ENCODE measurements around the gene AHRR.
"Not testable (repeated sequence)": the region's sequence is repeated elsewhere in the genome, so short reads cannot be mapped to it uniquely, and the experiment has no call there.

Gene AHRR

GRCh38 chr5:410911-411517 lies 89.5 kb downstream of the AHRR start:
- no peak for DNase-seq (ENCODE audit: extremely low spot score)
- ChIA-PET POLR2A (no interaction called here), CTCF (interaction anchor here (0.9 to 2.4 kb wide), 4 partner anchors 10 to 94 kb away, joined by 3 to 9 read pairs (median 4); no protein-coding TSS in a partner anchor)
- TF ChIP-seq CTCF (IDR thresholded peaks at IDR 0.05; ENCODE audit: control extremely low read depth, extremely low read depth, low read depth, missing control alignments) = no peak

- no peak for DNase-seq (ENCODE audit: extremely low spot score)
- TF ChIP-seq CTCF (IDR thresholded peaks at IDR 0.05; ENCODE audit: control extremely low read depth, extremely low read depth, low read depth, missing control alignments) = no peak
- POLR2A ChIA-PET = no interaction called here
- CTCF ChIA-PET = interaction anchor here (0.9 to 2.4 kb wide), 3 partner anchors 13 to 95 kb away, joined by 3 to 9 read pairs (median 4); no protein-coding TSS in a partner anchor
Observed at GRCh38 chr5:411728-412127, 90.2 kb downstream of the AHRR start.

GRCh38 chr5:414991-415927 lies 93.7 kb downstream of the AHRR start:
- DNase-seq (ENCODE audit: extremely low spot score); CTCF ChIA-PET; POLR2A ChIA-PET: not testable (repeated sequence)

GRCh38 chr5:415928-416635 lies 94.6 kb downstream of the AHRR start:
- no peak for DNase-seq (ENCODE audit: extremely low spot score)
- CTCF ChIA-PET = no interaction called here
- POLR2A ChIA-PET = no interaction called here
- TF ChIP-seq CTCF (IDR thresholded peaks at IDR 0.05; ENCODE audit: control extremely low read depth, extremely low read depth, low read depth, missing control alignments) = no peak

GRCh38 chr5:416636-416960 lies 95.1 kb downstream of the AHRR start:
- TF ChIP-seq CTCF (IDR thresholded peaks at IDR 0.05; ENCODE audit: control extremely low read depth, extremely low read depth, low read depth, missing control alignments) = no peak
- DNase-seq (ENCODE audit: extremely low spot score) = no peak
- ChIA-PET POLR2A (no interaction called here), CTCF (no interaction called here)

- POLR2A ChIA-PET = interaction anchor here (0.7 kb wide), 1 partner anchor 26 kb away, joined by 3 read pairs; no protein-coding TSS in a partner anchor
- no peak for DNase-seq (ENCODE audit: extremely low spot score)
- no peak for TF ChIP-seq CTCF (IDR thresholded peaks at IDR 0.05; ENCODE audit: control extremely low read depth, extremely low read depth, low read depth, missing control alignments)
- CTCF ChIA-PET = interaction anchor here (1.0 to 2.2 kb wide), 6 partner anchors 10 to 101 kb away, joined by 3 to 7 read pairs (median 6); no protein-coding TSS in a partner anchor
Observed at GRCh38 chr5:417301-418161, 96.0 kb downstream of the AHRR start.

Measured in GM10248 (cell line).